CD4-positive, alpha-beta T cell (primary cell): ENCODE results near the gene KRT13. TPM values are rescaled to one million over a fixed set of nuclear protein-coding genes. Genes with fewer than 3 reads are reported as not detected.

Source experiments
- ATAC-seq: fragments of 200-7000 bp; cut with Tn5 transposase; one replicate; pipeline ENCODE4 v1.10.0; 2022; ENCODE audit warnings: mild to moderate bottlenecking; ENCODE audit not compliant: poor library complexity
- CTCF ChIA-PET: fragments of 350-600 bp; sonication (Branson Sonifier 250); formaldehyde crosslinking; loops from one replicate; lab custom pipeline; 2021; ENCODE audit warnings: antibody characterized with exemption, inconsistent platforms; lab: Charles Lee
- POLR2A ChIA-PET: fragments of 350-600 bp; sonication (Branson Sonifier 250); formaldehyde crosslinking; loops from one replicate; lab custom pipeline; 2021; ENCODE audit warnings: antibody characterized with exemption, inconsistent platforms; lab: Charles Lee
- DNase-seq, 14 experiments: peaks; one replicate each; pipeline ENCODE4 v3.0.0-alpha.2; 2013 to 2020; ENCODE audit warnings: mixed read lengths in 2 of 14
- H3K27ac ChIP-seq, 2 donors: one replicate each; pipeline versions ENCODE4 v1.5.1 to v1.7.0; 2013; ENCODE audit warnings: low read length in 2 of 2, low read depth in 1 of 2, mild to moderate bottlenecking in 1 of 2
- H3K27me3 ChIP-seq, 2 experiments: 1 replicate in 1 of 2; 2 replicates in 1 of 2; pipeline versions ENCODE4 v1.6.1 to v1.7.0; 2013; ENCODE audit warnings: low read length in 2 of 2, control low read depth in 1 of 2, mild to moderate bottlenecking in 1 of 2, moderate library complexity in 1 of 2; ENCODE audit not compliant: insufficient read depth in 2 of 2, control insufficient read depth in 1 of 2
- H3K36me3 ChIP-seq: one replicate; pipeline ENCODE4 v1.6.1; 2013; ENCODE audit warnings: low read length, control low read depth; ENCODE audit not compliant: insufficient read depth
- H3K4me1 ChIP-seq: one replicate; pipeline ENCODE4 v1.6.1; 2013; ENCODE audit warnings: low read length, control low read depth; ENCODE audit not compliant: insufficient read depth
- H3K4me3 ChIP-seq: one replicate; pipeline ENCODE4 v1.5.1; 2013; ENCODE audit warnings: mild to moderate bottlenecking, low read length, moderate library complexity
- H3K9me3 ChIP-seq, 2 experiments: 1 replicate in 1 of 2; 2 replicates in 1 of 2; pipeline versions ENCODE4 v1.6.1 to v1.7.0; 2013; ENCODE audit warnings: low read length in 2 of 2, mild to moderate bottlenecking in 2 of 2, control low read depth in 1 of 2, moderate library complexity in 1 of 2; ENCODE audit not compliant: control insufficient read depth in 1 of 2, insufficient read depth in 1 of 2
- H3K27ac Mint-ChIP-seq: one replicate; pipeline ENCODE4 v1.8.0; 2020; ENCODE audit warnings: mixed read lengths
- H3K27me3 Mint-ChIP-seq: one replicate; pipeline ENCODE4 v1.8.0; 2021; ENCODE audit warnings: mixed read lengths
- H3K36me3 Mint-ChIP-seq: one replicate; pipeline ENCODE4 v1.8.0; 2021; ENCODE audit warnings: low read depth, mixed read lengths
- H3K4me1 Mint-ChIP-seq: one replicate; pipeline ENCODE4 v1.8.0; 2021; ENCODE audit warnings: low read depth, mixed read lengths
- H3K4me3 Mint-ChIP-seq: one replicate; pipeline ENCODE4 v1.8.0; 2020; ENCODE audit warnings: mild to moderate bottlenecking, mixed read lengths
- H3K9me3 Mint-ChIP-seq: one replicate; pipeline ENCODE4 v1.8.0; 2020; ENCODE audit warnings: mixed read lengths
- CTCF ChIP-seq: fragments of 200-600 bp; IDR thresholded peaks from one replicate; pipeline ENCODE4 v1.8.0; 2022; ENCODE audit warnings: antibody characterized with exemption, mild to moderate bottlenecking
- intact Hi-C, 2 experiments: fragments of 100-400 bp; cut with DNase I in 1 of 2; cut with micrococcal nuclease in 1 of 2; formaldehyde crosslinking; loops; one replicate each; pipeline versions ENCODE4 v1.15.1 to v1.9.0; 2023 to 2025; cut with DNase I, micrococcal nuclease
- total RNA-seq, 174 experiments: library from RNA in 2 of 174; stranded (reverse) in 2 of 174; gene quantifications; one replicate each; pipeline ENCODE4 v1.2.3 and lab custom pipeline; 2021 to 2026

The KRT13 gene
- total RNA-seq, 2 experiments from 2014 or later, result not detected

GRCh38 chr17:41467561-41467960 is 37.9 kb downstream of the KRT13 start:
- Histone ChIP-seq H3K27me3 (peaks cover 0 to 7% of the 10 kb centered on the region in 2 experiments), H3K36me3 (no peaks in the 10 kb centered on the region), H3K9me3 (peaks cover 0 to 16% of the 10 kb centered on the region in 2 experiments), H3K4me1 (no peaks in the 10 kb centered on the region), H3K27ac (no peak overlapping the region), H3K4me3 (no peak overlapping the region)
- TF ChIP-seq CTCF, result no peak
- no peak for ATAC-seq
- no peak for DNase-seq
- no peaks in the 10 kb centered on the region for H3K36me3 Mint-ChIP-seq
- POLR2A ChIA-PET, result no interaction called here
- intact Hi-C loops, result no loop called here
- H3K4me1 Mint-ChIP-seq, result no peaks in the 10 kb centered on the region
- peaks cover 3% of the 10 kb centered on the region for H3K9me3 Mint-ChIP-seq
- no peak overlapping the region for H3K27ac Mint-ChIP-seq
- no peak overlapping the region for H3K4me3 Mint-ChIP-seq
- CTCF ChIA-PET, result no interaction called here
- peaks cover 4% of the 10 kb centered on the region for H3K27me3 Mint-ChIP-seq

- Histone ChIP-seq H3K27ac (no peak within 1 kb of the TSS), H3K9me3 (peaks cover 0 to 16% of the 10 kb centered on the region in 2 experiments), H3K36me3 (no peaks in the 10 kb centered on the region), H3K4me1 (no peaks in the 10 kb centered on the region), H3K4me3 (no peak within 1 kb of the TSS), H3K27me3 (peaks cover 0 to 7% of the 10 kb centered on the region in 2 experiments)
- Mint-ChIP-seq H3K4me1 (no peaks in the 10 kb centered on the region), H3K27ac (no peak within 1 kb of the TSS), H3K9me3 (peaks cover 3% of the 10 kb centered on the region), H3K27me3 (peaks cover 4% of the 10 kb centered on the region), H3K4me3 (no peak within 1 kb of the TSS), H3K36me3 (no peaks in the 10 kb centered on the region)
- DNase-seq (no peak), ATAC-seq (no peak)
- intact Hi-C loops, result no loop called here
- ChIA-PET POLR2A (no interaction called here), CTCF (no interaction called here)
- no peak for TF ChIP-seq CTCF
These were observed 38.4 kb downstream of the KRT13 start, which contains the start of gene KRT32 for GRCh38 chr17:41466988-41467387. KRT32 (minus strand) TSS chr17:41467386; CDS start chr17:41467325, 61 bp downstream.

- H3K9me3 Mint-ChIP-seq, result no peaks in the 10 kb centered on the region
- H3K4me1 Mint-ChIP-seq, result no peaks in the 10 kb centered on the region
- ATAC-seq, result no peak
- ChIA-PET CTCF (no interaction called here), POLR2A (no interaction called here)
- no peak overlapping the region for H3K27ac Mint-ChIP-seq
- no peak overlapping the region for H3K27ac ChIP-seq
- no peaks in the 10 kb centered on the region for H3K27me3 Mint-ChIP-seq
- DNase-seq, result no peak
- peaks cover 0 to 7% of the 10 kb centered on the region in 2 experiments for H3K27me3 ChIP-seq
- no peaks in the 10 kb centered on the region for H3K4me1 ChIP-seq
- no peak for TF ChIP-seq CTCF
- H3K36me3 Mint-ChIP-seq, result no peaks in the 10 kb centered on the region
- intact Hi-C loops, result no loop called here
- H3K4me3 ChIP-seq, result no peak overlapping the region
- H3K36me3 ChIP-seq, result no peaks in the 10 kb centered on the region
- no peak overlapping the region for H3K4me3 Mint-ChIP-seq
- peaks cover 0 to 16% of the 10 kb centered on the region in 2 experiments for H3K9me3 ChIP-seq
These were observed 40.7 kb downstream of the KRT13 start for GRCh38 chr17:41464682-41465081.
